H54 (cell line): Measurements from ENCODE around the gene LDB2.

ENCODE experiments used
- DNase-seq: peaks from one replicate; pipeline ENCODE4 v3.0.0; 2011; ENCODE audit warnings: low spot score, mixed read lengths; ENCODE audit not compliant: insufficient read length
- FAIRE-seq: peaks from 3 replicates; lab custom pipeline; 2011; peaks lifted over from hg19 to GRCh38; lab: Jason Lieb, UNC
- POLR2A ChIP-seq: IDR thresholded peaks from 2 replicates; pipeline ENCODE4 v1.6.1; 2011; ENCODE audit warnings: low read depth, mild to moderate bottlenecking, low read length

The LDB2 gene

GRCh38 chr4:16714191-16714590 is 184.3 kb downstream of the LDB2 start:
- DNase-seq, result no peak
- no peak for FAIRE-seq
- TF ChIP-seq POLR2A, result no peak

GRCh38 chr4:16713696-16714095 is 184.7 kb downstream of the LDB2 start:
- FAIRE-seq (no peak), DNase-seq (no peak)
- no peak for TF ChIP-seq POLR2A

- no peak for DNase-seq
- FAIRE-seq, result no peak
- no peak for TF ChIP-seq POLR2A
These were observed 185.2 kb downstream of the LDB2 start for GRCh38 chr4:16713271-16713670.

GRCh38 chr4:16710198-16710597 is 188.2 kb downstream of the LDB2 start:
- FAIRE-seq (no peak), DNase-seq (no peak)
- TF ChIP-seq POLR2A, result no peak

- FAIRE-seq, result no peak
- no peak for TF ChIP-seq POLR2A
- DNase-seq, result no peak
These were observed 190.6 kb downstream of the LDB2 start for GRCh38 chr4:16707874-16708273.

GRCh38 chr4:16706251-16706650 is 192.2 kb downstream of the LDB2 start:
- FAIRE-seq (no peak), DNase-seq (no peak)
- no peak for TF ChIP-seq POLR2A

GRCh38 chr4:16705341-16705740 is 193.1 kb downstream of the LDB2 start:
- DNase-seq (no peak), FAIRE-seq (no peak)
- no peak for TF ChIP-seq POLR2A

- no peak for FAIRE-seq
- no peak for DNase-seq
- no peak for TF ChIP-seq POLR2A
These were observed 194.0 kb downstream of the LDB2 start for GRCh38 chr4:16704489-16704888.

- DNase-seq, result no peak
- no peak for FAIRE-seq
- no peak for TF ChIP-seq POLR2A
These were observed 202.5 kb downstream of the LDB2 start for GRCh38 chr4:16695896-16696295.

- FAIRE-seq, result no peak
- DNase-seq, result no peak
- TF ChIP-seq POLR2A, result no peak
These were observed 203.6 kb downstream of the LDB2 start for GRCh38 chr4:16694884-16695276.

GRCh38 chr4:16694173-16694883 is 204.1 kb downstream of the LDB2 start:
- FAIRE-seq, result no peak
- no peak for TF ChIP-seq POLR2A
- DNase-seq, result no peak

GRCh38 chr4:16693641-16694040 is 204.8 kb downstream of the LDB2 start:
- no peak for TF ChIP-seq POLR2A
- no peak for FAIRE-seq
- no peak for DNase-seq

- FAIRE-seq (no peak), DNase-seq (no peak)
- TF ChIP-seq POLR2A, result no peak
These were observed 205.4 kb downstream of the LDB2 start for GRCh38 chr4:16692961-16693506.

GRCh38 chr4:16692524-16692923 is 205.9 kb downstream of the LDB2 start:
- FAIRE-seq (no peak), DNase-seq (no peak)
- TF ChIP-seq POLR2A, result no peak

- DNase-seq, result no peak
- no peak for TF ChIP-seq POLR2A
- FAIRE-seq, result no peak
These were observed 206.4 kb downstream of the LDB2 start for GRCh38 chr4:16692046-16692445.
